Measurements from ENCODE around the gene FHIT.

Gene FHIT

GRCh38 chr3:60435941-60436650 lies 815.2 kb downstream of the FHIT start:
- DNase-seq = no peak

GRCh38 chr3:60434950-60435349 lies 816.3 kb downstream of the FHIT start:
- DNase-seq = no peak

DNA sequence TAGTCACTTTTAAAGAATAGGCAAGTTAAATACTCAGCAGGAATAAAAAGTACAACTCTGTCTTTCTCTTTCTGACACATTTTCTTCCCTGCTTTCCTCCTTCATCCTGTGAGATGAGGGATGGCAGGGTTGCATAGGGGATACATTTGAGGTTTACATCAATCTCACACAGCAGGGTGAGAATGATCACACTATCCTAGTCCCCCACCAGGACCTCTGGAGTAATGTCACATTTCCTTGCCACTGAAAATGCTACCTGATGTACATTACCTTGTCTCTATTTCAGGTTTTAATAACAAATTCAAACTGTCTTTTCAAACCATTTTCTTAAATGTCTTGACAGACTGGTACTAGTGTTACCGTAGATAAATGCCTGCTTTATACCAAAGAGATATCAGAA lies 816.9 kb downstream of the FHIT start:
- no peak for DNase-seq

- no peak for DNase-seq
These were observed 819.7 kb downstream of the FHIT start for GRCh38 chr3:60431599-60431958.

- no peak for DNase-seq
These were observed 821.0 kb downstream of the FHIT start for GRCh38 chr3:60430205-60430604.

DNA sequence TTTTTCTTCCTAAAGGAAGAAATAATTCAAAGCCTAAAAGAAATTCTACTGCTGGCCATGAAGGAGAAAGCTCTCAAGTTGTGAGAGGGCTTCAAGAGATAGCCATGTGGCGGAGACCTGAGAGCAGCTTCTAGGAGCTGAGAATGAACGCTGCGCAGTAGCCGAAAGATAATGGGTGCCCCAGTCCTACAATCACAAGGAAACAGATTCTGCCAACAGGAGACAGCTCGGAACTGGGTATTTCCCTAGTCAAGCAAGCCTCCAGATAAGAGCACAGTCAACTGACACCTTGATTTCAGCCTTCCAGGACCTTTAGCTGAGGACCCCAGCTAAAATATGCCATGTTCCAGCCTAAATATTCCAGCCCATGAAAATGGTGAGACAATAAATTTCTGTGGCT lies 824.1 kb downstream of the FHIT start:
- no peak for DNase-seq

DNA sequence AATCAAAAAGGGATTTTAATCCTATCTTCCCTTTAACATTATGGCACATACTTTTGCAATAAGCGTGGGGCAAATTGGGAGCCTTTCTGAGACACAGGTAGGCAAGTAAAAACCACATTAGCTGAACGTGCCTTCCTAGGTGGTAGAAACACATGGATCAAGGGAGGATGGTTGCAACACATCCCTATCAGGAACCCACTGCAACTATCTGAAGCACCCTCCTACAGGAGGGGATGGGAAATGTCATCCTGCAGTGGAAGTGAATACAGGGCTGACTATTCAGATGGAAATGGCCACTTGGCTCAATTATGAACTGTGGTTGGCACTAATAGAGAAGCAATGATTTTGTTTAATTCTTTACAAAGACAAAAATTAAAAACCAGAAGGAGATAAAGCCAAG lies 826.3 kb downstream of the FHIT start:
- no peak for DNase-seq

- DNase-seq = no peak
These were observed 827.2 kb downstream of the FHIT start for GRCh38 chr3:60424034-60424433.

DNA sequence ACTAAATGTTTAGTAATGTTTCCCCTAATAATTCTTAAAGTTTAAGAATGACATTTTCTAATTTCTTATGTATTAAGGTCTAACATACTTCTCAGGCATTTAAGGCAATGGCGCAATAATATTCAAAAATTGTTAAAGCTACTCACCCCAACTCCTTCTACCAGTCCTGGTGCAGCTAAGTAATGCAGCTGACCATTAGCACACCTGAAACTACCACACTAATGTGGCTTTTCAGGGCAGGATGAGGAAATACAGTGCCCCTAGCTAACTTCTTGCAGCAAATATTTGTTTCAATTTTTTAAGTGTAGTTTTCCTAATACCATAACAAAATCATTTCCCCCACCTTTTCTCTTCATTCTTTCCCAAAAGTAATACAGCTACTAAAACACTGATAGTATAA lies 827.7 kb downstream of the FHIT start:
- DNase-seq = no peak

- DNase-seq = no peak
These were observed 829.4 kb downstream of the FHIT start for GRCh38 chr3:60421749-60422446.

DNA sequence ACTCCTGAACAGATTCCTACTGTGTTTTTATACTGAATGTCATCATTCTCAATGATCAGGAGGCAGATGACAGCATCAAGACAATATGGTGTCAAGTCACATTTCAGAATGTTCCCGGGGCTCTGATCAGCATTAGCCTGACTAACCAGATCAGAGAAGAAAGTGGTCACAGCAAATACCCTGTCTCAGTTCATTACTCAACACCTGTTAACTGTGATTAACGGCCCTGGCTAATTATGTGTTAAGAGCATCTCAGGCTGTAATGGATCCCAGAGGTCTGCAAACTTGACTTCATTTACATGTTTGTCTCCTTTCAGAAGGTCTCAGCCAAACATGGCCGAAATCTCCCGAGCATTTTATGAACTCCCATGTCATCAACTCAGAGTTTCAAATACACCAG lies 833.7 kb downstream of the FHIT start:
- no peak for DNase-seq

DNA sequence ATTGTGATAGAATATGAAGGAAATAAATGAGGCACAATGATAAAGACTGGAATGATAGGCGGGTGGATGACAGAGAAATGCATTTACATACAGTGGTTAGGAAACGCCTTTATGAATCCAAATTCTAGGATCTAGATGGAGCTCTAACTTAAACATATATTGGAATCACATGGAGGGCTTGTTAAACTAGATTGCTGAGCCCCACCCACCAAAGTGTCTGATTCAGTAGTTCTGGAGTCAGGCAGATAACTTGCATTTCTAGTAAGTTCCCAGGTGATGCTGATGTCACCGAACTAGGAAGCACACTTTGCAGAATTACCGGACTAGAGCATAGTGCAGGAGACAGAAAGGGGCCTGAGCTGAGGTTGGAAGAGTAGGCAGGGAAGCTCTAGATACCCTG lies 837.2 kb downstream of the FHIT start:
- no peak for DNase-seq

DNA sequence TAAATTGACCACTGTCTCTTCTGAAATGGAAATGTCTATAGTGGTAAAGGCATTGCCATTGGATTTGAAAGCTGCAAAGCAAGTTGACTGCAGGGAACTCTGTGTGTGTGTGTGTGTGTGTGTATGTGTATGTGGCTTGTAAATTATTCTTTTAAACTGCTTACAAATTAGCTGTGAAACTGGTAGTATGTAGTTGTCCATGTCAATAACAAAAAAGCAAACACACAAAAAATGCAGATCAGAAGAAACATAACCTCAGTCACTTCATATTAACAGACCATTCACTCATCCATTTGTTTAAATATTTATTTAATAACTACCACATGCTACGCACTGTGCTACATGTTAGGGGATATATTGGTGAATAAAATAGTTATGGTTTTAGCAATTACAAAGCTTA lies 837.7 kb downstream of the FHIT start:
- DNase-seq = no peak

GRCh38 chr3:60403866-60404265 lies 847.4 kb downstream of the FHIT start:
- DNase-seq = no peak

GRCh38 chr3:60402931-60403330 lies 848.3 kb downstream of the FHIT start:
- no peak for DNase-seq

GRCh38 chr3:60399861-60400845 lies 851.1 kb downstream of the FHIT start:
- no peak for DNase-seq

DNA sequence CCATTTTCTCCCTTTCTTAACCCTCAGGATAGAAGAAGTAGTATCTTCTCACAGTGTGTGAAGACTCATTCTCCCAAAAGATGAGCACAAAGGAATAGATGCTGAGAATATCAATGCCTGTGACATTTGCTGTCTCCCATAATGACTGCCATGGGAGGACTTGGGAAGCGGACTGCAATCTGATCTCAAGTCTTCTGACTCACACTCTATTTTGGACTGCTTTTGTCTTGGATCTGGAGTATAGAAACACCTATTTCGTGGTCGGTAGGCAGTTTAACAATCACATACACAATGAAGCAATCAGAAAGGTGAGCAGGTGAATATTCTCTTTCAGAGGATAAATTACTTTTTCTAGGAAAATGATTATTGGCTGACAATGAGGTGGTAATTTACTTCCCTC lies 852.0 kb downstream of the FHIT start:
- DNase-seq = no peak

DNA sequence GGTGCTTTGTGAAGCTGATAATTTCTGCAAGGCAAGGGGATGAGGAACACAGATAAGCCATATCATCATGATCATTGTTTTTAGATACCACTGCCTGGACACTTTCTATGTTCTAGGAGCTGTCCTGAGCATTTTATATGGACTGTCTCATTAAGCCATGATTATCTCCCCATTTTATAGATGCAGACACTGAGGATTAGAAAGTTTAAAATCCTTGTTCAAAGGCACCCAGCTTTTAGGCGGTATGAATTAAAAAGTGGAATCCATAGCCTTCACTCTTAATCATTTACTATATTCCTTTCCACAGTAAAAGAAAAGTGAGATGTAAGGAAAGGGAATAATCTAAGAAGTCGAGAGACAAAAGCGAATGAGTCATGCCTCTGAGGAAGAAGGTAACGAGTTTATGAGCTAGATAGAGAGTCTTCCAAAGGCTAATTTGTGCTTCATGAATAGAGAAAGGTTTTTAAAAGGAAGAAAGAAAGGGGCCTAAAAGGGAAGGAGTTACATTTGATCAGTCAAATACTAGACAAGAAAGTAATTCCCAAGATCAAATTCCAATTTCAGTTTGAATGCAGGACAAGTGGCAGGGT lies 856.0 kb downstream of the FHIT start:
- DNase-seq = no peak

GRCh38 chr3:60393946-60394345 lies 857.3 kb downstream of the FHIT start:
- DNase-seq = no peak

- no peak for DNase-seq
These were observed 858.8 kb downstream of the FHIT start for GRCh38 chr3:60392501-60392900.

DNA sequence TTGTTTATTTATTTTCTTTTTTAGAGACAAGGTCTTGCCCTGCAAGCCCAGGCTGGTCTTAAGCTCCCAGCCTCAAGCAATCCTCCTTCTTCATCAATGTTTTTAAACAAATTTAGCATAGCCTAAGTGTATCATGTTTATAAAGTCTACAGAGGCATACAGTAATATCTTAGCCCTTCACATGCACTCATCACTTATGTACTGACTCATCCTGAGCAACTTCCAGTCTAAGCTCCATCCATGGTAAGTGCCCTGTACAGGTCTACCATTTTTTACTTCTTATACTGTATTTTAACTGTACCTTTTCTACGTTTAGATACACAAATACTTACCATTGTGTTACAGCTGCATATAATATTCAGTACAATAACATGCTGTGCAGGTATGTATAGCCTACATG lies 860.0 kb downstream of the FHIT start:
- DNase-seq = no peak

- no peak for DNase-seq
These were observed 862.5 kb downstream of the FHIT start for GRCh38 chr3:60388731-60389130.

GRCh38 chr3:60386306-60386705 lies 864.9 kb downstream of the FHIT start:
- DNase-seq = no peak

Measured in CD4-positive, alpha-beta T cell treated with Interleukin-1 beta for 1 hour (primary cell).